ENCODE results near the gene RBM25.
A peak's percentile ranks its signal among the peaks of the same experiment; 100 is the strongest.

The RBM25 gene

GRCh38 chr14:73102806-73103497, 44.6 kb downstream of the RBM25 start:
- no peak for DNase-seq (ENCODE audit: low spot score)

DNA sequence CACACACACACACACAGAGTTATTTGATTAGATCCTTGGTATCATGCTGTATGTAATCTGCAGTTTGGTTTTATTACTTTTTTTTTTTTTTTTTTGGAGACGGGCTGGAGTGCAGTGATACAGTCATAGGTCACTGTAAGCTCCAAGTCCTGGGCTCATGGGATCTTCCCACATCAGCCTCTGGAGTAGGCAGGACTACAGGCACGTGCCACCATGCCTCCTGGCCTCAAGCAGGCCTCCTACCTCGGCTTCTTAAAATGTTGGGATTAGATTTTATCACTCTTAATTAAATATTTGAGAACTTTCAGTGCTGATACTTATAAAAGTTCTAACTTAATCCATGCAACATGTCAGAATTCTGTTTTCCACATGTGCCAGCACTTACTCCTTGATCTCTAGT, 46.7 kb downstream of the RBM25 start:
- DNase-seq (ENCODE audit: low spot score): no peak

GRCh38 chr14:73105727-73106126, 47.4 kb downstream of the RBM25 start:
- DNase-seq (ENCODE audit: low spot score): no peak

DNA sequence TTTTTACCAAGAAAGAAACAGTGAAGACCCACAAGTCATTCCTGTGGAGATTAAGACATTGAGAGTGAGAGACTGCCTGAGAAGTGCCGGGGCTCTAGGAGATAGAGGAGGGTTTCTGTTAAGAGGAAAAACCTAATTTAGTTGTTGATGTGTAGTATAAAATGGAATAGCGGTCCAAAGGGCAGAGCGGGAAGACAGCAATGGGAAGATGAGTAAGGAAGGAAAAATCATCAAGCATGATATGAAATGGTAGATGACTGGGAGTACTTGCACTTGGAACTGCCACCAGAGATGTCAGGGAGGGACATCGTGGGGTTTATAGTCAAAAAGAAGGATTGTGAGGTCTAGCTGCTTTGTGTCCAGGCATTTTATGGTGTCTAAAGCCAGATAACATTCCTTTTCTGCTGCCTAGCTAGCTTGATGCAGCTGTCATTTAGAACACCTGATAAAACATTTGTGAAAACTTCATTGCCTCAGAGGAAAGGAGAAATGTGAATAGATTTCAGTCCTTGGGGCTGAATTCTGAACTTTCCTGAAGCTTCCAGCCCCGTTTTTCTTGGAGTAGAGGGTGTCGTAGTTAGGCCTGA, 57.8 kb downstream of the RBM25 start:
- no peak for DNase-seq (ENCODE audit: low spot score)

DNA sequence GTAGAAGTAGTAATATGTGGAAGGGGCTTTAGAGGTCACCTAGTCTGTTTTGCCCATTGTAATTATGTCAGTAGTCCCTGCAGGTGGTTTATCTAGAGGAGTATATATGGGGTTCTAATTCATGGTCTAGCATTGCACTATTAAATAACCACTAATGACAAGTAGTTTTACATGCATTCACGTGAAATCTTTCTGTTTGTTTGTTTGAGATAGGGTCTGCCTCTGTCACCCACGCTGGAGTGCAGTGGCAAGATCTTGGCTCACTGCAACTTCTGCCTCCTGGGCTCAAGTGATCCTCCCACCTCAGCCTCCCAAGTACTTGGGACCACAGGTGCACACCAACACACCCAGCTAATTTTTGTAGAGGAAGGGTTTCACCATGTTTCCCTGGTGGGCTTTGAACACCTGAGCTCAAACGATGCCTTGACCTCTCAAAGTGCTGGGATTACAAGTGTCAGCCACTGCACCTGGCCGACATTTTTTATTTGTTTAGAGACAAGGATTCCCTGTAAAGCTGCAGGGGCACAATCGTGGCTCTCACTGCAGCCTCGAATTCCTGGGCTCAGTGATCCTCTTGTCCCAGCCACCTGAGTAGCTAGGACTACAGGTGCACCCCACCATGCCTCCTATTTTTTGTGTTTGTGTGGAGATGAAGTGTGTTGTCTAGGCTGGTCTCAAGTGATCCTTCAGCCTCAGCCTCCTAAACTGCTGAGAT, 66.0 kb downstream of the RBM25 start:
- DNase-seq (ENCODE audit: low spot score): no peak

GRCh38 chr14:73125169-73125588, 66.8 kb downstream of the RBM25 start:
- DNase-seq (ENCODE audit: low spot score): no peak

- no peak for DNase-seq (ENCODE audit: low spot score)
Observed at GRCh38 chr14:73125746-73126145, 67.4 kb downstream of the RBM25 start.

- DNase-seq (ENCODE audit: low spot score): no peak
Observed at GRCh38 chr14:73133795-73134194, 75.5 kb downstream of the RBM25 start.

DNA sequence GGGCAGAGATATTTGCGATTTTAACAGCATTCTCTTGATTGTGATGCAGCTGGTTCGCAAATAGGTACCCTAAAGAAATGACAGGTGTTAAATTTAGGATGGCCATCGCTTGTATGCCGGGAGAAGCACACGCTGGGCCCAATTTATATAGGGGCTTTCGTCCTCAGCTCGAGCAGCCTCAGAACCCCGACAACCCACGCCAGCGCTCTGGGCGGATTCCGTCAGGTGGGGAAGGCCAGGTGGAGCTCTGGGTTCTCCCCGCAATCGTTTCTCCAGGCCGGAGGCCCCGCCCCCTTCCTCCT, 77.7 kb downstream of the RBM25 start:
- no peak for DNase-seq (ENCODE audit: low spot score)

GRCh38 chr14:73136387-73137225, 78.3 kb downstream of the RBM25 start, which contains the start of gene PSEN1:
TSS of gene PSEN1 (plus strand) at chr14:73136507. CDS start at chr14:73148020, 11,513 bp downstream.
- peak; percentile 97 for DNase-seq (ENCODE audit: low spot score)

GRCh38 chr14:73140811-73141323, 82.5 kb downstream of the RBM25 start:
- DNase-seq (ENCODE audit: low spot score): no peak

GRCh38 chr14:73142216-73142615, 83.9 kb downstream of the RBM25 start:
- DNase-seq (ENCODE audit: low spot score): no peak

GRCh38 chr14:73143003-73143402, 84.7 kb downstream of the RBM25 start:
- no peak for DNase-seq (ENCODE audit: low spot score)

- DNase-seq (ENCODE audit: low spot score): no peak
Observed at GRCh38 chr14:73143617-73144016, 85.3 kb downstream of the RBM25 start.

DNA sequence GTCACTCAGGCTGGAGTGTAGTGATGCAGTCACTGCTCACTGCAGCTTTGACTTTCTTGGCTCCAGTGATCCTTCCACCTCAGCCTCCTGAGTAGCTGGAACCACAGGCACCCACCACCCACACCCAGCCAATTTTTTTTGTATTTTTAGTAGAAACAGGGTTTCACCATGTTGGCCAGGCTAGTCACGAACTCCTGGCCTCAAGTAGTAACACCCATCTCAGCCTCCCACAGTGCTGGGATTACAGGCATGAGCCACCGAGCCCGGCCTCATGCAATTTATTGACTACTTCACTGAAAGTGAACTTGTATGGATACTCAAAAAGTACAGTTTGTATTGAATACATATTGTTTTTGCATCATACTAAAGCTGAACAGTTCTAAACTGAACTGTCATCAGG, 87.0 kb downstream of the RBM25 start:
- DNase-seq (ENCODE audit: low spot score): no peak

DNA sequence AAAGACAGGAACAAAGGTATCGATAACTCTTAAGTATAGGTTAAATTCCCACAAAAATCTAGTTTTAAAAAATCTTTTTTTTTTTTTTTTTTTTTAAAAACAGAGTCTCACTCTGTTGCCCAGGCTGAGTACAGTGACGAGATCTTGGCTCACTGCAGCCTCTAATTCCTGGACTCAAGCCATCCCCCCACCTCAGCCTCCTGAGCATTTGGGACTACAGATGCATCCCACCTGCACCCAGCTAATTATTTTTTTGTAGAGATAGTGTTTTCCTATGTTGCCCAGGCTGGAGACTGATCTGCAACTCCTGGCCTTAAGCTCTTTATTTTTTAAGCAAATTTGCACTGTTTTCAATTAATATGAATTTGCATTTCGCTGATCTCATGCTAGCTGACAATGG, 87.8 kb downstream of the RBM25 start:
- DNase-seq (ENCODE audit: low spot score): no peak

DNA sequence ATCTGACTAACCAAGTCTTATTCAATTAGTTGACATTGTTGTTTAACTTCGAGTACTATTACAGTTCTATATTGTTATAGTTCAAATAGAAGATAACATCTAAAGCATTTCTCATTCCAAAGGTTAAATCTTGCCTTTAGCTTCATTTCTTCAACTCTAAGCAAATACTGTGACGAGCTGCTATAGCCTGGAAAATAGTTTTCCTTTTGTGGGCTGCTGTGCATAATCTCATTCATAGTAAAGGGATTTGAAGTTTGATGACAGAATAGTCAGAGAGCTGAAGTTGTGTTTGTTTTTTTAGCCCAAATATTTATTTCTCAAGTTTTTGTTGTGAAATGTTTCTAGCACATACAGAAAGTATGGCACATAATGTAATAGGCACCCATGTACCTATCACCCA, 91.4 kb downstream of the RBM25 start:
- DNase-seq (ENCODE audit: low spot score): no peak

GRCh38 chr14:73153272-73153671, 94.9 kb downstream of the RBM25 start:
- DNase-seq (ENCODE audit: low spot score): no peak

DNA sequence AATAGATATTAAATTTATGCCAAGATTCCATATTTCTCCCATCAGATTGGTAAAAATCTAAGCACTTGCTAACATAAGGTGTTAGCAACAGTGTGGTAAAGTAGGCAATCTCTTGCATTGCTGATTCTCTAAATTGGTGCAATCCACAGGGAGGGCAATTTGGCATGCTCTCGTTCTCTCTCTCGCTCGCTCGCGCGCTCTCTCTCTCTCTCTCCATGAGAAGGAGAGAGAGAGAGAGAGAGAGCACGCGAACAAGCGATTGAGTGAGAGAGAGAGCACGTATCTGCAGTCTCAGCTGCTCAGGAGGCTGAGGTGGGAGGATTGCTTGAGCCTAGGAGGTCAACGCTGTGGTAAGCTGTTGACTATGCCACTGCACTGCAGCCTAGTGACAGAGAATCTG, 103.9 kb downstream of the RBM25 start:
- DNase-seq (ENCODE audit: low spot score): no peak

DNA sequence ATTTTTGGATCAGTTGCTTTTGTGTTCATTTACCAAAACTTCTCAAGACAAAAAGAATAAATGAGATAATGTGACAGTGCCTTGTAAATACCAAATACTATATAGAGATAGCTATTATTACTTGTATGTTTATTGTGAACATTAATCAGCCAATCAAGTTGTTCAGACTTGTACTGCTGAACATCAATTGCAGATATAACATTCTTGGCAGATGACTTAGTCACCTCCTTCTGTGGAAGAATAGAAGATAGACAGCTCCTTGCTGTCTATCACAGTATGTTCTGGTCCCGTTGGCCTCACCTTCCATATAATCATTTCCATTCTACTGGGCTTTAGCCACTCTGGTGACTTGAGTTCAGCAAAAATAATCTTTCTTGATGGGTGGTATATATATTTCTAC, 108.1 kb downstream of the RBM25 start:
- no peak for DNase-seq (ENCODE audit: low spot score)

GRCh38 chr14:73167727-73168126, 109.4 kb downstream of the RBM25 start:
- DNase-seq (ENCODE audit: low spot score): no peak

- no peak for DNase-seq (ENCODE audit: low spot score)
Observed at GRCh38 chr14:73168274-73168673, 109.9 kb downstream of the RBM25 start.
